Fibroblast of pulmonary artery (primary cell): ENCODE measurements around the gene FAM53B.
A peak's percentile ranks its signal among the peaks of the same experiment; 100 is the strongest.
"Not testable (repeated sequence)": the region's sequence is repeated elsewhere in the genome, so short reads cannot be mapped to it uniquely, and the experiment has no call there.

Experiments
- DNase-seq: peaks from one replicate; pipeline ENCODE4 v3.0.0-alpha.2; 2010; ENCODE audit warnings: low read depth
- H3K4me3 ChIP-seq: replicated peaks from 2 replicates; pipeline ENCODE4 v1.5.1; 2011; ENCODE audit warnings: low read depth, mild to moderate bottlenecking, control low read depth, low read length, moderate library complexity
- TF ChIP-seq, protein P1 (sequence below): IDR thresholded peaks from 2 replicates; pipeline ENCODE4 v1.5.1; 2011; ENCODE audit warnings: mild to moderate bottlenecking, control low read depth, low read length, inconsistent platforms; ENCODE audit errors: missing control alignments

FAM53B gene, protein sequence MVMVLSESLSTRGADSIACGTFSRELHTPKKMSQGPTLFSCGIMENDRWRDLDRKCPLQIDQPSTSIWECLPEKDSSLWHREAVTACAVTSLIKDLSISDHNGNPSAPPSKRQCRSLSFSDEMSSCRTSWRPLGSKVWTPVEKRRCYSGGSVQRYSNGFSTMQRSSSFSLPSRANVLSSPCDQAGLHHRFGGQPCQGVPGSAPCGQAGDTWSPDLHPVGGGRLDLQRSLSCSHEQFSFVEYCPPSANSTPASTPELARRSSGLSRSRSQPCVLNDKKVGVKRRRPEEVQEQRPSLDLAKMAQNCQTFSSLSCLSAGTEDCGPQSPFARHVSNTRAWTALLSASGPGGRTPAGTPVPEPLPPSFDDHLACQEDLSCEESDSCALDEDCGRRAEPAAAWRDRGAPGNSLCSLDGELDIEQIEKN

DNA sequence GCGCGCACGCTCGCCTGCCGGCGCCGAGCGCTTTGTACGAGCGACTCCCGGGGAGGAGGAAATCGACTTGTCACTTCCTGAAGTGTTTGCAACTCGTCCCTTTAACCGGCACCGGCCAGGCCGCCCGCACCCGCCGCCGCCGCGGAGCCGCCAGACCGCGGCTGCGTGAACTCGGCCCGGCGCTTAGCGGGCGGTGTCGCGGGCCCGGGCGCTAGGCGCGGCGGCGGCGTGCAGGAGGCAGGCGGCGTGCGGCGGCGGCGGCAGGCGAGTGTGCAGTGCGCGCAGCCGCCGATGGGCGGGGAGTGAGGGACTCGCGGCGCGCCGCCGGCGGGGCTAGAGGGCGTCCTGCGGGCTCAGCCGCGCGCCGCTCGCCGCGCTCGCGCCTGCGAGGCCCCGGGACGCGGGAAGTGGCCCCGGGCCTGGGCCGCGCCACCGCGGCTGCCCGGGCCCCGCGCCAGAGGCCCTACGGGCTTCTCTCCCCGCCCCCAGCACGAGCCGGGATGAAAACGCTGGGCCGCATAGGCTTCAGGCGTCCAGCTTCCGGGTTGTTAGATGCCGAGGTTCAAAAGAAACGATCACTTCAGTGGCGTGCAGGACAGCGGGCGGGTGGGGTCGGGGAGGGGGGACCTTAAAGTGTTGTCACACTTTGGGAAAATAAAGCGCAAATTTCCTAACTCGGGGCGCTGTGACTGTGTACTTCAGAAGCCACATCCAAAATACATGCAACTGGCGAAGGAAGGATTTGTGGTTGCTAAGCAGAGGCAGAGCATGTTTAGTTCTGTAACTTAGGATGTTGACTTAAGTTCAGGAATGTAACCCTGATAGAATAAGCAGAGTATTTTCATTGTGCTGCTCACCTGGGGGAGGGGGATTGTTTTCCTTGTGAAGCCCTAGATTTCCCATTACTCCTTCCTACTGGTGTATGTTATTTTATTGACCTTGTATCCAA is at the start of gene FAM53B:
Gene FAM53B (minus strand): TSS at position 277 of the 949 bp plus-strand sequence. CDS start 37,665 bp downstream, outside the sequence.
- H3K4me3 ChIP-seq = peak within 1 kb of the TSS; percentile 69
- DNase-seq = peak; percentile 79
- TF ChIP-seq, protein P1, sequence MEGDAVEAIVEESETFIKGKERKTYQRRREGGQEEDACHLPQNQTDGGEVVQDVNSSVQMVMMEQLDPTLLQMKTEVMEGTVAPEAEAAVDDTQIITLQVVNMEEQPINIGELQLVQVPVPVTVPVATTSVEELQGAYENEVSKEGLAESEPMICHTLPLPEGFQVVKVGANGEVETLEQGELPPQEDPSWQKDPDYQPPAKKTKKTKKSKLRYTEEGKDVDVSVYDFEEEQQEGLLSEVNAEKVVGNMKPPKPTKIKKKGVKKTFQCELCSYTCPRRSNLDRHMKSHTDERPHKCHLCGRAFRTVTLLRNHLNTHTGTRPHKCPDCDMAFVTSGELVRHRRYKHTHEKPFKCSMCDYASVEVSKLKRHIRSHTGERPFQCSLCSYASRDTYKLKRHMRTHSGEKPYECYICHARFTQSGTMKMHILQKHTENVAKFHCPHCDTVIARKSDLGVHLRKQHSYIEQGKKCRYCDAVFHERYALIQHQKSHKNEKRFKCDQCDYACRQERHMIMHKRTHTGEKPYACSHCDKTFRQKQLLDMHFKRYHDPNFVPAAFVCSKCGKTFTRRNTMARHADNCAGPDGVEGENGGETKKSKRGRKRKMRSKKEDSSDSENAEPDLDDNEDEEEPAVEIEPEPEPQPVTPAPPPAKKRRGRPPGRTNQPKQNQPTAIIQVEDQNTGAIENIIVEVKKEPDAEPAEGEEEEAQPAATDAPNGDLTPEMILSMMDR = no peak

DNA sequence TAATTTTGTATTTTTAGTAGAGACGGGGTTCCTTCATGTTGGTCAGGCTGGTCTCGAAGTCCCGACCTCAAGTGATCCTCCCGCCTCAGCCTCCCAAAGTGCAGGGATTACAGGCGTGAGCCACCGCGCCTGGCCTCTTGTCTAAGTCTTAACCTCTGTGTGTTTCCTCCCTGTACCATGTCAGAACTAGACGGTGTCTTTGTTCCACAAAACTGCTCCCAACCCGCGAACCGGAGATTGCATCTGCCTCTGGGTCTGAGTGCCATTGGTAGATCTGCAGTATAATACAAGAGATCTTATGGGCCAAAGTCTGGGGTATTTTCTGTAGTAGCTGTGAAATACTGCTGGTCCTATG is 48.8 kb upstream of the FAM53B start:
- no peak overlapping the region for H3K4me3 ChIP-seq
- TF ChIP-seq, protein P1 = no peak
- no peak for DNase-seq

DNA sequence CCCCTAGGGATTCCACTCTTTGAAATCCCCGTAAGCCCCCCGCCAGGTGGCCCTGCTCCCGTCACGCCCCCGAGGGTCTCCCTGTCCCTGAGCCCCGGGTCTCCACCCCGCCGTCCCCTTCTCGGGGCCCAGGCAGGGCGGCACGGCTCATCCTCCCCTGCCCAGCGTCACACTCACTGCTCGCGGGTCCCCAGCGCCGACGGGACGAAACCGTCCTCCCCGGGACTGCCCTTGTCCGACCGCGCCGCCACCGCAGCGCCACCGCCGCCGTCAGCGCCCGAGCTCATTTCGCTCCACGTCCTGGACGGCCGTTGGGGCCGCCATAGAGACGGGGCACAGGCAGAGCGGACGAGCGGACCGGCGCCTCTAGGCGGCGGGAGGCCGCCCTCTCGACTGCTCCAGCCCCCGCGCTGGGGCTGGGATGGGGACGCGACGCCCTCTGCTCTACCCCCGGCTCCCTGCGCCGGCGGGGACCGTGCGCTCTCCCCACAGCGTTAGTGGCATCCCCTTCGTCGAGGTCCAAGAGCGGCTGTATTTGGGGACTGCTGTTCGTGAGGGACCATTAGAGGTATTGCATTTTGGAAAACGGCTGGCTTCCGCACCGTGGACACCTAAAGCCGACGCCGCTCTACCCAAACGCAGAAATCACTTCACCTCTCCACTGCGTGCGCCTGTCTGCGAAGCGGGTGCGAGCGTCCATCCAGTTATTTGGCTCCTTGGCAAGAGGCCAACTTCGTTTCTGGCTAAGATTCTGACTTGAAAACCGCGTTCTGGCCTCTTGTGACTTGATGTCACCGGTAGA is 47.6 kb upstream of the FAM53B start, which contains the start of gene EEF1AKMT2:
Gene EEF1AKMT2 (minus strand): TSS at position 341 of the 802 bp plus-strand sequence. CDS start 54 bp downstream, at position 287.
- H3K4me3 ChIP-seq = peak within 1 kb of the TSS; percentile 94
- peak; percentile 84 for DNase-seq
- TF ChIP-seq, protein P1 = no peak

DNA sequence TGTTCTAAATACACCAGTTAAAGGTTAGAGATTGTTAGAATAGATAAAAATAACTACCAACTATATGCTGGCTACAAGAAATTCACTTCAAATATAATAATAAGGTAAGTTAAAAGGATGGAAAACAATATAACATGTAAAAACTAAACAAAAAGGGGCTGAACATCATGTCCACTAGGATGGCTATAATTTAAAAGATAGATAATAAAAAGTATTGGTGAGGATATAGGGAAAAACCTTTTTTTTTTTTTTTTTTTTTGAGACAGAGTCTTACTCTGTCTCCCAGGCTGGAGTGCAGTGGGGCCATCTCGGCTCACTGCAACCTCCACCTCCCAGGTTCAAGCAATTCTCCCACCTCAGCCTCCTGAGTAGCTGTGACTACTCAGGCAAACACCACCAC is 38.7 kb upstream of the FAM53B start:
- not testable (repeated sequence) for H3K4me3 ChIP-seq, DNase-seq

DNA sequence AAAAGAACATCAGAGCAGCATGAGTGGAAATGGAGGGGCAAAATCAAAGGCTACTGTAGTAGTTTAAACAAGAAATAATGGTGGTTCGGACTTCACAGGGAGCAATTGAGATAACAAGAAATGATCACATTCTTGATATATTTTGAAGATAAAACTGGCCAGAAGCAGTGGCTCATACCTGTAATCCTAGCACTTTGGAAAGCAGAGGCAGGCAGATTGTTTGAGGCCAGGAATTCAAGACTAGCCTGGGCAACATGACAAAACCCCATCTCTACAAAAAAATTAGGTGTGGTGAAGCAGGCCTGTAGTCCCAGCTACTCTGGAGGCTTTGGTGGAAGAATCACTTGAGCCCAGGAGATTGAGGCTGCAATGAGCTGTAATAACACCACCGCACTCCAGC is 24.6 kb upstream of the FAM53B start:
- TF ChIP-seq, protein P1 = no peak
- no peak overlapping the region for H3K4me3 ChIP-seq
- DNase-seq = no peak

DNA sequence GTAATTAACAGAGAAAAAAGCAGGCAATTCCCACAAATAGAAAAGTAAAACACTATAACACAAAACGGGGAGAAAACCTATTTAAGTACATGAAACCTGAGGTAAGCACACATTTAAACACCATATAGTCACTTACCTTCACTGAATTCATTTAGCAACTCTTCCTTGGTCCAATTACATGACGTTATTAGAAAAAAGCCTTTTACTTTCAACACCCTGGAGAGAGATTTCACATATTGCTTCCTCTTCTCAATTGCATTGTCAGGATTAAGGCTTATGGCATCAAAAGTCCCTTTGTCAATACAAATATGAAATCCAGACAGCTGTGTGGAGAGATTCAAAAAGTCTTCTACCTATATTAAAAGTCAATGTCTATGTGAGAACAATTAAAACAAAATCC is 21.1 kb upstream of the FAM53B start:
- H3K4me3 ChIP-seq = no peak overlapping the region
- no peak for DNase-seq
- TF ChIP-seq, protein P1 = no peak
